Endothelial cell of umbilical vein (primary cell): ENCODE results near the gene MYO9A. TPM values are rescaled to one million over a fixed set of nuclear protein-coding genes. Genes with fewer than 3 reads are reported as not detected.

Source experiments
- BruUV-seq: library from RNA; stranded (reverse); fragments of 400-500 nt; replicated peaks from 2 replicates; lab custom pipeline; 2021; lab: Mats Ljungman, UMichigan
- CTCF ChIA-PET: fragments of 300-600, 350-600 bp; sonication (Branson Sonifier 250); formaldehyde crosslinking; loops from one replicate; lab custom pipeline; 2021; ENCODE audit warnings: antibody characterized with exemption, inconsistent platforms; lab: Charles Lee
- POLR2A ChIA-PET: fragments of 300-600, 350-600 bp; sonication (Branson Sonifier 250); formaldehyde crosslinking; loops from one replicate; lab custom pipeline; 2021; ENCODE audit warnings: antibody characterized with exemption, inconsistent platforms; lab: Charles Lee
- DNase-seq: peaks from one replicate; pipeline ENCODE4 v3.0.0-alpha.2; 2011; ENCODE audit warnings: low read depth, low spot score
- FAIRE-seq: peaks from 2 replicates; lab custom pipeline; 2011; peaks lifted over from hg19 to GRCh38; lab: Jason Lieb, UNC
- H2AFZ ChIP-seq: 2 replicates; pipeline ENCODE4 v1.6.0; 2012; ENCODE audit warnings: low read depth, low read length, control low read depth, inconsistent platforms
- H3K27ac ChIP-seq: 2 replicates; pipeline ENCODE4 v1.5.1; 2011; ENCODE audit warnings: low read depth, mild to moderate bottlenecking, control low read depth, low read length, moderate library complexity; ENCODE audit not compliant: insufficient read depth
- H3K27me3 ChIP-seq, 2 experiments: 2 replicates each; pipeline versions ENCODE4 v1.6.0 to v1.6.1; 2011; ENCODE audit warnings: low read length in 2 of 2, mixed read lengths in 1 of 2; ENCODE audit not compliant: control insufficient read depth in 2 of 2, insufficient read depth in 2 of 2
- H3K36me3 ChIP-seq, 2 experiments: 2 replicates in 1 of 2; 3 replicates in 1 of 2; pipeline ENCODE4 v1.5.1; 2011; ENCODE audit warnings: low read length in 2 of 2, mild to moderate bottlenecking in 1 of 2, moderate library complexity in 1 of 2; ENCODE audit not compliant: control insufficient read depth in 2 of 2, insufficient read depth in 2 of 2; ENCODE audit errors: extremely low read depth in 1 of 2
- H3K4me1 ChIP-seq: 3 replicates; pipeline ENCODE4 v1.5.1; 2011; ENCODE audit warnings: mild to moderate bottlenecking, low read length; ENCODE audit not compliant: control insufficient read depth, insufficient read depth; ENCODE audit errors: extremely low read depth
- H3K4me2 ChIP-seq: 2 replicates; pipeline ENCODE4 v1.6.1; 2011; ENCODE audit warnings: low read length, control low read depth, mixed read lengths; ENCODE audit not compliant: insufficient read depth
- H3K4me3 ChIP-seq, 3 experiments: fragments of 200-600 bp in 1 of 3; sonication (generic), shearing (Covaris generic) in 1 of 3; replicated peaks in 1 of 3; 2 replicates each; pipeline ENCODE4 v1.5.1; 2011 to 2016; ENCODE audit warnings: control low read depth in 3 of 3, low read length in 3 of 3, mild to moderate bottlenecking in 2 of 3, inconsistent platforms in 1 of 3, low read depth in 1 of 3, moderate library complexity in 1 of 3; ENCODE audit not compliant: insufficient read depth in 1 of 3
- H3K79me2 ChIP-seq: 2 replicates; pipeline ENCODE4 v1.6.0; 2012; ENCODE audit warnings: low read length, inconsistent platforms; ENCODE audit not compliant: control insufficient read depth, insufficient read depth
- H3K9ac ChIP-seq: replicated peaks from 2 replicates; pipeline ENCODE3; 2011; ENCODE audit warnings: low read length, control low read depth; ENCODE audit not compliant: insufficient read depth; ENCODE audit errors: extremely low read depth
- H3K9me1 ChIP-seq: replicated peaks from 3 replicates; pipeline ENCODE4 v1.6.0; 2011; ENCODE audit warnings: mild to moderate bottlenecking, low read length; ENCODE audit not compliant: control insufficient read depth, insufficient read depth; ENCODE audit errors: extremely low read depth
- H3K9me3 ChIP-seq: replicated peaks from 2 replicates; pipeline ENCODE4 v1.5.1; 2012; ENCODE audit warnings: low read length, inconsistent platforms; ENCODE audit not compliant: control insufficient read depth, insufficient read depth
- H4K20me1 ChIP-seq: replicated peaks from 2 replicates; pipeline ENCODE3; 2011; ENCODE audit warnings: mild to moderate bottlenecking, low read length; ENCODE audit not compliant: control insufficient read depth, insufficient read depth; ENCODE audit errors: extremely low read depth
- EZH2 ChIP-seq: IDR thresholded peaks from 2 replicates; pipeline ENCODE4 v1.6.1; 2012; ENCODE audit warnings: borderline replicate concordance, low read depth, mild to moderate bottlenecking, moderate library complexity, low read length, inconsistent platforms; ENCODE audit not compliant: severe bottlenecking
- FOS ChIP-seq: IDR thresholded peaks from 2 replicates; pipeline ENCODE4 v1.6.1; 2011; ENCODE audit warnings: mild to moderate bottlenecking, low read length, moderate library complexity, borderline replicate concordance; ENCODE audit not compliant: insufficient read depth
- GATA2 ChIP-seq: IDR thresholded peaks from 2 replicates; pipeline ENCODE4 v1.7.0; 2011; ENCODE audit warnings: low read depth, mild to moderate bottlenecking, moderate library complexity, mixed read lengths, low read length; ENCODE audit not compliant: insufficient read length, insufficient read depth
- JUN ChIP-seq: IDR thresholded peaks from 2 replicates; pipeline ENCODE4 v1.6.1; 2011; ENCODE audit warnings: borderline replicate concordance, low read depth; ENCODE audit not compliant: insufficient read length, insufficient read depth
- MYC ChIP-seq: IDR thresholded peaks from one replicate; pipeline ENCODE4 v1.6.1; 2011; ENCODE audit warnings: mild to moderate bottlenecking, low read depth, low read length
- POLR2A ChIP-seq: IDR thresholded peaks from 2 replicates; pipeline ENCODE4 v1.6.1; 2012; ENCODE audit warnings: low read depth, mild to moderate bottlenecking, control low read depth, low read length
- POLR2AphosphoS5 ChIP-seq: IDR thresholded peaks from 2 replicates; pipeline ENCODE4 v1.6.1; 2012; ENCODE audit warnings: low read depth, mild to moderate bottlenecking, control low read depth, low read length, moderate library complexity; ENCODE audit not compliant: insufficient read depth
- dilution Hi-C: fragments of 300-500 bp; cut with MboI; formaldehyde crosslinking; loops from one replicate; pipeline ENCODE4 v1.15.0; 2019; ENCODE audit warnings: low sequenced_read_pairs; ENCODE audit not compliant: extremely low pct_ligation_motif_present
- intact Hi-C: fragments of 100-400 bp; cut with micrococcal nuclease; formaldehyde crosslinking; loops from one replicate; pipeline ENCODE4 v1.10.0; 2022
- polyA plus RNA-seq, 4 experiments: library from polyadenylated mRNA; depleted of rRNA in 3 of 4; stranded (reverse) in 3 of 4; unstranded in 1 of 4; fragments of >200 nt; gene quantifications; 2 replicates each; pipeline versions ENCODE4 v1.2.1 to v1.2.3, GENCODE V29; 2011 to 2012; ENCODE audit warnings: missing spikeins in 1 of 4
- total RNA-seq: library from RNA; stranded (reverse); gene quantifications from 2 replicates; pipeline ENCODE4 v1.2.3, GENCODE V29; 2021
- TF ChIP-seq, protein P1 (sequence below), 2 donors: IDR thresholded peaks; 1 replicate in 1 of 2; 2 replicates in 1 of 2; pipeline ENCODE4 v1.5.1; 2011; ENCODE audit warnings: low read length in 2 of 2, mild to moderate bottlenecking in 2 of 2, moderate library complexity in 2 of 2, control low read depth in 1 of 2, inconsistent platforms in 1 of 2, low read depth in 1 of 2; ENCODE audit not compliant: insufficient read depth in 1 of 2; ENCODE audit errors: extremely low read depth in 1 of 2
- TF ChIP-seq, protein P2 (sequence below): IDR thresholded peaks from 2 replicates; pipeline ENCODE4 v1.6.1; 2011; ENCODE audit not compliant: insufficient read depth, insufficient read length

MYO9A gene
- total and polyA plus RNA-seq, 2 donors (not counting 3 experiments of a cell fraction or from before 2014, with no cell fraction given), result 6.4 to 30.3 TPM

DNA sequence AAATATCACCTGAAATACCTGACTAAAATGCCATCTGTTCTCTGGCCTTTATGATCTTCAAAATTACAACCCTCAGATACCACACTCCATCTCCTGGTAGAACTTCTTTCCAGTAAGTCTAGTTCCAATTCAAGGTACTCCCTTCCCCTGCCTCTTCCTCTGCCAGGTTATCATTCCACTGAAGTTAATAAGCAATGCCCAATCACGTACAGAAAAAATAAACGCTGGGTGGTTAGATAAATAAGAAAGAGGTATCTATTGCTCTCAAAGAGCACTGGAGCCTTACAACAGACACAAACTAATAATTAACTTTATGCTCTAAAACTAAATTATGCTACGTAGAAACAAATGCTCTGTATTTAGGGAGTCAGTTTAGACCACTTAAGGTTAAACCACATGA is 112.5 kb downstream of the MYO9A start:
- no peak for TF ChIP-seq POLR2AphosphoS5
- TF ChIP-seq JUN, result no peak
- TF ChIP-seq FOS, result no peak
- TF ChIP-seq, protein P1, sequence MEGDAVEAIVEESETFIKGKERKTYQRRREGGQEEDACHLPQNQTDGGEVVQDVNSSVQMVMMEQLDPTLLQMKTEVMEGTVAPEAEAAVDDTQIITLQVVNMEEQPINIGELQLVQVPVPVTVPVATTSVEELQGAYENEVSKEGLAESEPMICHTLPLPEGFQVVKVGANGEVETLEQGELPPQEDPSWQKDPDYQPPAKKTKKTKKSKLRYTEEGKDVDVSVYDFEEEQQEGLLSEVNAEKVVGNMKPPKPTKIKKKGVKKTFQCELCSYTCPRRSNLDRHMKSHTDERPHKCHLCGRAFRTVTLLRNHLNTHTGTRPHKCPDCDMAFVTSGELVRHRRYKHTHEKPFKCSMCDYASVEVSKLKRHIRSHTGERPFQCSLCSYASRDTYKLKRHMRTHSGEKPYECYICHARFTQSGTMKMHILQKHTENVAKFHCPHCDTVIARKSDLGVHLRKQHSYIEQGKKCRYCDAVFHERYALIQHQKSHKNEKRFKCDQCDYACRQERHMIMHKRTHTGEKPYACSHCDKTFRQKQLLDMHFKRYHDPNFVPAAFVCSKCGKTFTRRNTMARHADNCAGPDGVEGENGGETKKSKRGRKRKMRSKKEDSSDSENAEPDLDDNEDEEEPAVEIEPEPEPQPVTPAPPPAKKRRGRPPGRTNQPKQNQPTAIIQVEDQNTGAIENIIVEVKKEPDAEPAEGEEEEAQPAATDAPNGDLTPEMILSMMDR (IDR thresholded peaks at IDR 0.05; ENCODE audit: extremely low read depth in 1 of 2, insufficient read depth in 1 of 2, low read depth in 1 of 2, low read length in 2 of 2), result no peak
- no peak for TF ChIP-seq MYC
- no peak for TF ChIP-seq EZH2
- TF ChIP-seq POLR2A, result no peak
- TF ChIP-seq, protein P2, sequence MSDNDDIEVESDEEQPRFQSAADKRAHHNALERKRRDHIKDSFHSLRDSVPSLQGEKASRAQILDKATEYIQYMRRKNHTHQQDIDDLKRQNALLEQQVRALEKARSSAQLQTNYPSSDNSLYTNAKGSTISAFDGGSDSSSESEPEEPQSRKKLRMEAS, result no peak
- no peak for TF ChIP-seq GATA2
- no peak overlapping the region for H3K9ac ChIP-seq
- dilution Hi-C loops (no loop called here), intact Hi-C loops (no loop called here)
- H3K4me3 ChIP-seq, result no peak overlapping the region
- BruUV-seq, result no TSS peak
- ChIA-PET POLR2A (no interaction called here), CTCF (no interaction called here)
- H3K36me3 ChIP-seq, result no peaks in the 10 kb centered on the region
- no peak for FAIRE-seq
- no peaks in the 10 kb centered on the region for H3K4me1 ChIP-seq
- H3K27ac ChIP-seq, result no peak overlapping the region
- no peak overlapping the region for H2AFZ ChIP-seq
- no peaks in the 10 kb centered on the region for H3K9me3 ChIP-seq
- no peaks in the 10 kb centered on the region for H3K79me2 ChIP-seq
- H3K4me2 ChIP-seq, result no peak overlapping the region
- DNase-seq, result no peak
- no peaks in the 10 kb centered on the region for H4K20me1 ChIP-seq
- H3K9me1 ChIP-seq, result no peaks in the 10 kb centered on the region
- H3K27me3 ChIP-seq, result no peaks in the 10 kb centered on the region
